ENCODE results near the gene MAML2. TPM values are rescaled to one million over a fixed set of nuclear protein-coding genes. Genes with fewer than 3 reads are reported as not detected.
A peak's percentile ranks its signal among the peaks of the same experiment; 100 is the strongest.

MAML2 gene
- total and polyA plus RNA-seq, 9 of the 15 experiments (the other 6 are each of a cell fraction or from before 2014, with no cell fraction given), result 0.79 to 6.8 (median 4.8) TPM

GRCh38 chr11:96242971-96243647 is 99.9 kb downstream of the MAML2 start (continued):
- TF ChIP-seq SPI1 (IDR thresholded peaks at IDR 0.05; ENCODE audit: borderline replicate concordance, low read depth, low read length), result no peak; the same call in 1 of the 2 replicates
- no peak for TF ChIP-seq ZNF347 (CRISPR knock-in tag; IDR thresholded peaks at IDR 0.05; ENCODE audit: low read depth)
- no peak for TF ChIP-seq PHF20 (IDR thresholded peaks at IDR 0.05; ENCODE audit: partially characterized antibody)
- peak; percentile 47 for TF ChIP-seq TAF1 (IDR thresholded peaks at IDR 0.05; ENCODE audit: control insufficient read depth, extremely low read depth, insufficient read depth, low read length, severe bottlenecking)
- TF ChIP-seq GTF2A2 (tag; IDR thresholded peaks at IDR 0.05), result no peak
- 0 out of 2 replicates have a peak, but pooled peaks have one; percentile 32 for TF ChIP-seq LCOR (CRISPR knock-in tag; IDR thresholded peaks at IDR 0.05)
- no peak for TF ChIP-seq THRAP3 (IDR thresholded peaks at IDR 0.05; ENCODE audit: borderline replicate concordance)
- no peak for TF ChIP-seq SRSF3 (IDR thresholded peaks at IDR 0.05; ENCODE audit: insufficient read depth, low read length)
- no peak for TF ChIP-seq HMGXB4 (CRISPR knock-in tag; IDR thresholded peaks at IDR 0.05)
- peak; percentile 28 for TF ChIP-seq NCOR1 (IDR thresholded peaks at IDR 0.05)
- TF ChIP-seq RBFOX2 (IDR thresholded peaks at IDR 0.05; ENCODE audit: low read depth, low read length), result peak; percentile 81
- peak; percentile 80 to 84 for TF ChIP-seq NRF1 (conservative IDR thresholded peaks at IDR 0.05 in 1 of 2, IDR thresholded peaks at IDR 0.05 in 1 of 2)
- TF ChIP-seq ZNF253 (CRISPR knock-in tag; conservative IDR thresholded peaks at IDR 0.05), result no peak
- peak; percentile 39 for TF ChIP-seq TAL1 (IDR thresholded peaks at IDR 0.05)
- TF ChIP-seq FOXM1 (IDR thresholded peaks at IDR 0.05; ENCODE audit: low read depth), result peak; percentile 89
- TF ChIP-seq FOXM1 (CRISPR knock-in tag; IDR thresholded peaks at IDR 0.05; ENCODE audit: low read depth), result no peak
- TF ChIP-seq USF1 (CRISPR knock-in tag; IDR thresholded peaks at IDR 0.05), result 0 out of 2 replicates have a peak, but pooled peaks have one; percentile 14
- TF ChIP-seq BRF1 (IDR thresholded peaks at IDR 0.05; ENCODE audit: borderline replicate concordance, extremely low read depth, insufficient read length), result no peak
- 0 out of 2 replicates have a peak, but pooled peaks have one; percentile 23 for TF ChIP-seq SMARCC2 (IDR thresholded peaks at IDR 0.05; ENCODE audit: low read depth)
- TF ChIP-seq TBL1XR1 (IDR thresholded peaks at IDR 0.05; ENCODE audit: low read length in 2 of 2), result no peak
- peak; percentile 45 for TF ChIP-seq NEUROD1 (IDR thresholded peaks at IDR 0.05; ENCODE audit: borderline replicate concordance, low read depth, low read length, partially characterized antibody)
- peak; percentile 93; the same call in 1 of the 2 replicates for TF ChIP-seq ELK1 (CRISPR knock-in tag; IDR thresholded peaks at IDR 0.05)
- peak; percentile 49 for TF ChIP-seq HDAC2 (IDR thresholded peaks at IDR 0.05)
- TF ChIP-seq HDAC3 (IDR thresholded peaks at IDR 0.05; ENCODE audit: borderline replicate concordance, partially characterized antibody), result no peak
- TF ChIP-seq ARNT (IDR thresholded peaks at IDR 0.05), result peak in 1 of 2 experiments; percentile 46; a peak in 2 of 4 replicates
- TF ChIP-seq NCOA1 (IDR thresholded peaks at IDR 0.05; ENCODE audit: low read depth), result 0 out of 2 replicates have a peak, but pooled peaks have one; percentile 14

All from K562 (cell line).